Spinal cord (tissue), 10 donors: ENCODE data around the gene MAP4K2. TPM values are rescaled to one million over a fixed set of nuclear protein-coding genes. Genes with fewer than 3 reads are reported as not detected.
"Not testable (repeated sequence)": the region's sequence is repeated elsewhere in the genome, so short reads cannot be mapped to it uniquely, and the experiment has no call there.

Source experiments
- DNase-seq, 6 donors: peaks; one replicate each; pipeline versions ENCODE4 v3.0.0 to v3.0.0-alpha.2; 2013 to 2015; ENCODE audit warnings: low spot score in 6 of 6, low read depth in 4 of 6
- H3K27ac ChIP-seq: one replicate; pipeline ENCODE4 v1.5.1; 2013; ENCODE audit warnings: low read depth, low read length, control low read depth
- H3K27me3 ChIP-seq: one replicate; pipeline ENCODE4 v1.6.1; 2013; ENCODE audit warnings: low read length; ENCODE audit not compliant: control insufficient read depth, insufficient read depth
- H3K36me3 ChIP-seq: one replicate; pipeline ENCODE4 v1.6.1; 2013; ENCODE audit warnings: low read length; ENCODE audit not compliant: control insufficient read depth, insufficient read depth
- H3K4me1 ChIP-seq: one replicate; pipeline ENCODE4 v1.6.1; 2013; ENCODE audit warnings: low read length; ENCODE audit not compliant: control insufficient read depth, insufficient read depth
- H3K4me3 ChIP-seq: one replicate; pipeline ENCODE4 v1.5.1; 2013; ENCODE audit warnings: low read depth, low read length, control low read depth
- H3K9me3 ChIP-seq: one replicate; pipeline ENCODE4 v1.6.1; 2013; ENCODE audit warnings: low read length; ENCODE audit not compliant: control insufficient read depth, insufficient read depth
- WGBS: methylation state at CpG from one replicate; pipeline ENCODE4 v1.1.5; 2013; ENCODE audit warnings: missing lambda C conversion rate; ENCODE audit not compliant: insufficient coverage; 5-methylcytosine and 5-hydroxymethylcytosine counted together
- polyA plus RNA-seq, 2 donors: library from polyadenylated mRNA; unstranded; fragments of 120-200 nt; gene quantifications; one replicate each; pipeline ENCODE4 v1.2.1, GENCODE V29; 2013; ENCODE audit not compliant: insufficient read length in 2 of 2
- total RNA-seq, 2 donors: library from RNA; depleted of rRNA in 1 of 2; stranded (reverse); fragments of 120-200 nt in 1 of 2; fragments of >200 nt in 1 of 2; gene quantifications; one replicate each; pipeline versions ENCODE4 v1.2.3 to v1.2.4, GENCODE V29; 2013 to 2014
- donor health status: healthy.

Gene MAP4K2
- total and polyA plus RNA-seq, 4 donors: 15.3 to 47.7 (median 31.1) TPM

GRCh38 chr11:64832467-64833197 lies 29.6 kb upstream of the MAP4K2 start:
- WGBS: 96% methylated on average over 20 of the region's 21 CpGs
- H3K4me3 ChIP-seq: no peak overlapping the region
- H3K4me1 ChIP-seq: peaks cover 13% of the 10 kb centered on the region
- H3K36me3 ChIP-seq: peaks cover 25% of the 10 kb centered on the region
- H3K27ac ChIP-seq: no peak overlapping the region
- no peak for DNase-seq
- H3K9me3 ChIP-seq: no peaks in the 10 kb centered on the region
- no peaks in the 10 kb centered on the region for H3K27me3 ChIP-seq

GRCh38 chr11:64831411-64831891 lies 28.4 kb upstream of the MAP4K2 start:
- Histone ChIP-seq H3K27me3 (no peaks in the 10 kb centered on the region), H3K27ac (no peak overlapping the region), H3K9me3 (no peaks in the 10 kb centered on the region), H3K4me1 (peaks cover 10% of the 10 kb centered on the region), H3K36me3 (peaks cover 25% of the 10 kb centered on the region), H3K4me3 (no peak overlapping the region)
- 71% methylated on average over 21 of the region's 24 CpGs for WGBS
- DNase-seq: peak in 1 of 6 donors; percentile 45

GRCh38 chr11:64829536-64830251 lies 26.7 kb upstream of the MAP4K2 start:
- no peak for DNase-seq
- Histone ChIP-seq H3K27ac (no peak overlapping the region), H3K4me3 (no peak overlapping the region), H3K27me3 (no peaks in the 10 kb centered on the region), H3K4me1 (peaks cover 10% of the 10 kb centered on the region), H3K36me3 (peaks cover 16% of the 10 kb centered on the region), H3K9me3 (no peaks in the 10 kb centered on the region)
- WGBS: 86% methylated on average over 40 of the region's 43 CpGs

GRCh38 chr11:64827451-64827839 lies 24.4 kb upstream of the MAP4K2 start:
- peaks cover 7% of the 10 kb centered on the region for H3K36me3 ChIP-seq
- H3K4me1 ChIP-seq: peaks cover 24% of the 10 kb centered on the region
- no peak for DNase-seq
- H3K4me3 ChIP-seq: no peak overlapping the region
- no peaks in the 10 kb centered on the region for H3K9me3 ChIP-seq
- H3K27ac ChIP-seq: no peak overlapping the region
- whole genome bisulfite sequencing: 89% methylated on average over 22 of the region's 22 CpGs
- no peaks in the 10 kb centered on the region for H3K27me3 ChIP-seq

- 77% methylated on average over 52 of the region's 52 CpGs for WGBS
- Histone ChIP-seq H3K4me1 (peaks cover 25% of the 10 kb centered on the region), H3K27ac (no peak overlapping the region), H3K36me3 (peaks cover 4% of the 10 kb centered on the region), H3K4me3 (no peak overlapping the region), H3K9me3 (no peaks in the 10 kb centered on the region), H3K27me3 (no peaks in the 10 kb centered on the region)
- DNase-seq: peak in 1 of 6 donors; percentile 41
Measured at GRCh38 chr11:64826578-64827450, 23.8 kb upstream of the MAP4K2 start.

GRCh38 chr11:64826062-64826461 lies 23.0 kb upstream of the MAP4K2 start:
- peaks cover 20% of the 10 kb centered on the region for H3K4me1 ChIP-seq

GRCh38 chr11:64823568-64824119 lies 20.6 kb upstream of the MAP4K2 start:
- Histone ChIP-seq H3K4me1 (peaks cover 17% of the 10 kb centered on the region), H3K4me3 (no peak overlapping the region), H3K27ac (no peak overlapping the region), H3K36me3 (no peaks in the 10 kb centered on the region), H3K9me3 (no peaks in the 10 kb centered on the region), H3K27me3 (no peaks in the 10 kb centered on the region)
- no peak for DNase-seq
- WGBS: 66% methylated on average over 11 of the region's 11 CpGs

More at GRCh38 chr11:64826062-64826461, 23.0 kb upstream of the MAP4K2 start:
- no peaks in the 10 kb centered on the region for H3K27me3 ChIP-seq
- H3K36me3 ChIP-seq: peaks cover 4% of the 10 kb centered on the region
- no peaks in the 10 kb centered on the region for H3K9me3 ChIP-seq
- H3K27ac ChIP-seq: no peak overlapping the region
- H3K4me3 ChIP-seq: no peak overlapping the region
- 89% methylated on average over 6 of the region's 7 CpGs for WGBS
- DNase-seq: no peak

GRCh38 chr11:64817476-64817875 lies 14.5 kb upstream of the MAP4K2 start:
- Histone ChIP-seq H3K9me3 (no peaks in the 10 kb centered on the region), H3K4me3 (no peak overlapping the region), H3K36me3 (no peaks in the 10 kb centered on the region), H3K4me1 (peaks cover 4% of the 10 kb centered on the region), H3K27ac (no peak overlapping the region), H3K27me3 (no peaks in the 10 kb centered on the region)
- 86% methylated on average over 3 of the region's 3 CpGs for WGBS
- no peak for DNase-seq

GRCh38 chr11:64815433-64815832 lies 12.4 kb upstream of the MAP4K2 start:
- H3K27me3 ChIP-seq, H3K36me3 ChIP-seq, DNase-seq, H3K4me3 ChIP-seq, H3K4me1 ChIP-seq, H3K9me3 ChIP-seq, H3K27ac ChIP-seq: not testable (repeated sequence)
- WGBS: 90% methylated on average over 5 of the region's 5 CpGs
